Right kidney (tissue), 1 donor: ENCODE results near the gene CFDP1.

Source experiments
- DNase-seq: peaks from one replicate; pipeline ENCODE4 v3.0.0-alpha.2; 2016

CFDP1 gene

DNA sequence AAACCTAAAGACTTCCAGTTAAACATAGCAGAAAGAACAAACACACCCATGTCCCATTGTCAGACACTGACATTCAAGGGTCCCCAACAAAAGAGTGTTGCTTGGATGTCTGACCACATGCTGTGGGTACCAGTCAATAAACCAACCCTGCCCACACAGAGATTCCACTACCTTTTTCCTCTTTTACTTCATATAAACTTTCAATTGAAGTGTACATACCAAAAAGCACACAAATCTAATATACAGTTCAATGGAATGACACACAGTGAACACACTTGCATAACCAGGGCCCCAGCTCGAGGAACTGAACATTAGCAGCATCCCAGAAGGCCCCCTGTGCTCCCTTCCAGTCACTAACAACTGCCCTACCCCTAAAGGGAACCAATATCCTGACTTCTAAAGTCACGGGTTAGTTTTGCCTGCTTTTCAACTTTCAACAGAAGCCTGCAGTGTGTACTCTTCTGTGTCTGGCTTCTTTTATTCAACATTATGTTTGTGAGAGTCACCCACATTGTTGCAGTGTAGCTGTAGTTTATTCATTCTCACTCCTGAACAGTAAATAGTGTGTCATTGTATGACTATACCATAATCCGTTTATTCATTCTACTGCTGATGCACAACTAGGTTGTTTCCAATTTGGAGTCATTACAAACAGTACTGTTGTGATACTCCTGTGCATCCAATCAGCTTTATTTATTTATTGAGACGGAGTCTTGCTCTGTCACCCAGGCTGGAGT is 18.0 kb downstream of the CFDP1 start:
- DNase-seq, result no peak

- DNase-seq, result no peak
Observed at GRCh38 chr16:75413951-75414350, 19.4 kb downstream of the CFDP1 start.

DNA sequence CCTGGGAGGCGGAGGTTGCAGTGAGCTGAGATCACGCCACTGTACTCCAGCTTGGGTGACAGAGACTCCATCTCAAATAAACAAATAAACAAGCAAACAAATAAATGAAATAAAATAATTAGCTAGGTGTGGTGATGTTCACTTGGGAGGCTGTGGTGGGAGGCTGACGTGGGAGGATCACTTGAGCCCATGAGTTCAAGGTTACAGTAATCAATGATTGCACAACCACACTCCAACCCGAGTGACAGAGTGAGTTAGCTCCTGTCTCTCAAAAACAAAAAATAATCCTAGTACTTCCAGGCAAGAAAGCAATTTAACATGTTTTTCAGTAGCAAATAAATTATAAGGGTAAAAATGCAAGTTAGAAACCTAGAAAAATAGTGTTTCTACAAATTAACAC is 26.4 kb downstream of the CFDP1 start:
- DNase-seq, result no peak

DNA sequence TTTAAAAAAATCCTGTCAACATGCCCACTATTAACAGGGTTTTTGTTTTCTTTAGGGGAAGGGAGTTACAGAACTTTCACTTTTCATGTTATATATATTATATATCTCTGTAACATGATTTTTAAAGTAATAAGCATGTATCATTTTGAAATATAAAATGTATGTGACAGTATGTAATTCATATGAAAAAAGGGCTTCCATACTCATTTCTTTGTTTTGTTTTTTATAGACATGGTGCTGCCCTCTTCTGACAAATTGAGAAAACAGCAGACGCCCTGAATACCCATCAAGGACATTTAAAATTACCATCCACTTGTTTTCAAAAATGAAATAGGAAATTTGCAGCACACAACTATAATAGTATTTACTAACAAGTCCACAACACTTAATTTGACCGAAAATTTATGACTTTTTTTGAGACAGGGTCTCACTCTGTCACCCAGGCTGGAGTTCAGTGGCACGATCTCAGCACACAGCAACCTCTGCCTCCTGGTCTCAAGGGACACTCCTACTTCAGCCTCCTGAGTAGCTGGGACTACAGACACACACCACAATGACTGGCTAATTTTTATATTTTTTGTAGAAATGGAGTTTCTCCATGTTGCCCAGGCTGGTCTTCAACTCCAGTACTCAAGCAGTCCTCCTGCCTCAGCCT is 30.4 kb downstream of the CFDP1 start:
- no peak for DNase-seq

DNA sequence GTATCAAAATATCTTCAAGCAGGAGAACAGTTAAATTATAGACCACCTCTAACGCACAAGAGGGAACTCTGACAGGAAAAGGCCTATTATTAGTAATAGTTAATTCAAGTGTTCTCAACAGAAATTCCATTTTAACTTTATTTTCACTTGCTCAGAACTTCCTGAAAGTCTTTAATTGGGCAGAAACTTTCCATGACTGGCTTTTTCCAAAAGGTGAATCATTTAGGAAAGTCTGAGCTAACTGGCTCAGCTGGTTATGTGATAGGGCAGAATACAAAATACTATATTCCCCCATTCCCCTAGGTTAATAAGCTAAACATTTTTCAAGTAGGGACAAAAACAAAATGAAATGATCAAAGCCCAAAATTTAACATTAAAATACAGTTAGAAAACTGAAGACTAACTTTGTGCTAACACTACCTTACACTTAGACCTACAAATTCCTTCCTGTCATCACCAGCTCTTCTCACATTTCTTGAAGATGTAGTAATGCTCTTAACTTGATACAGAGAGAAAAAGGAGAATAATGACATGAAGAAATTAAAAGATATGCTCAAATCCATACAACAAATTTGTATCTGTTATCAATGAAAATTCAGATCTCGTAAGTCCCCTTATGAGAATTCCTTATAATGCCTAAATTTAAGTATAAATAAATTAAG is 31.0 kb downstream of the CFDP1 start:
- no peak for DNase-seq

DNA sequence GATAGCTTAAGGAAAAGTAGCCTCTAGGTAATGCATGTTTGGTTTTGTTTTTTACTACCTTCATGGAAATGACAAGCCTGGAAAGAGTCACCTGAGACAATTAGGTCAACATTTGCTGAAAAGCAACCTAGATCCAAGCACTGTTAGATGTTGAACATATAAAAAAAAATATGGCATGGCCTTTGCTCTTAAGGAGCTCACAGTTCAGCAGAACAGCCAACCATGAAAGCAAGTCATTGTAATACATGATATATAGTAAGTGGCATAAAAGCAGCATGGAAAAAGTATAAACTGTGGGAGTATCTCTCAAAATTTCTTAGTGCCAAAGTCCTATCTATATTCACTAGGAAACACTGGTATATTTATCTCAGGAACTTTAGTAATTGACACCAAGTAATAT is 31.6 kb downstream of the CFDP1 start:
- no peak for DNase-seq

DNA sequence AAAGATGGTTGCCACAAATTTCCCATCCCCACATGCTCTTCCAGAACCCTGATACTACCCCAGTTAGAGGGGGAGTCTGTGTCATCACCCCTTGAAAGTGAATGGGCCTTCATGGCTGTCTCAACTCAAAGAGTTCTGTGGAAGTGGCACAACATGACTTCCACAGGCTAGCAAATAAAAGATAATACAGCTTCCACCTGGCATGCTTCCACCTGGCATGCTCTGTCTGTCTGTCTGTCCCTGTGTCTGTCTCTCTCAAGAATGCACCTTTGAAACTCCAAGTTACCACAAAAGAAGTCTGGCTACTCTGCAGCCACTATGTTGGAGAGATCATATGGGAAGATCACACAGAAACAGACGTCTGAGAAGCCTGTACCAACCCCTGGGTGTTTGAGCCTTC is 35.0 kb downstream of the CFDP1 start:
- no peak for DNase-seq

- DNase-seq, result no peak
Observed at GRCh38 chr16:75394941-75395340, 38.4 kb downstream of the CFDP1 start.

GRCh38 chr16:75392906-75393305 is 40.4 kb downstream of the CFDP1 start:
- no peak for DNase-seq

DNA sequence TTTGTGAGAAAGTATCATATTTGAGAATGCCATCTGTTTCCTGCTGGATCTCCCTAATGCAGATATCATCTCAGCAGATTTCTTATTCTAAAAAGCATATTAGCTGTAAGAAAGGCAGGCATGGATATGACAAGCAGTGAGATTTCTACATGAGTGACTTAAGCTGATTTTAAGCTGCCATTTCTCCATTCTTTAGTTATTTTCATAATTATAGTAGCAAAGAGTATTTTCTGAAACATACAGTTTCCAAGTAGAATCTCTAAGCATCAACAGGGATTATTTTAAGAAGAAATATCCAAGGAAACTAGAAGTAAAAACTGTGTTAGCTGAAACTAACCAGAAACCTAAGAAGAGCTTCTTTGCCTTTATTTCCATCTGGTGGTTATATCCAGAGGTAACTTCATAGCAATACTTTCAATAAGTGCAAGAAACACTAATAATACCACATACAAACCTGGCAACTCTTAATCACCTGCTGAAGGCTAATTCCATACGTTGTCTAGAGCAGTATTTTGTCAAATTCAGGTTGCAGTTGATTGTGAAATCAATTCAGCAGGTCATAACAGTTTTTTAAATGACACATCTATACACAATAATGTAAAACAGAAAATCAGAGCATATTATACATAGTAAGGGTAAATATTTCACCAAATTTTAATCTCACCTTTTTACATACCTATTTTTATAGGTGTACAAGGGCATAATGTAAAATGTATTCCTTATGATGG is 42.2 kb downstream of the CFDP1 start:
- no peak for DNase-seq

- DNase-seq, result no peak
Observed at GRCh38 chr16:75389096-75389690, 44.1 kb downstream of the CFDP1 start.

DNA sequence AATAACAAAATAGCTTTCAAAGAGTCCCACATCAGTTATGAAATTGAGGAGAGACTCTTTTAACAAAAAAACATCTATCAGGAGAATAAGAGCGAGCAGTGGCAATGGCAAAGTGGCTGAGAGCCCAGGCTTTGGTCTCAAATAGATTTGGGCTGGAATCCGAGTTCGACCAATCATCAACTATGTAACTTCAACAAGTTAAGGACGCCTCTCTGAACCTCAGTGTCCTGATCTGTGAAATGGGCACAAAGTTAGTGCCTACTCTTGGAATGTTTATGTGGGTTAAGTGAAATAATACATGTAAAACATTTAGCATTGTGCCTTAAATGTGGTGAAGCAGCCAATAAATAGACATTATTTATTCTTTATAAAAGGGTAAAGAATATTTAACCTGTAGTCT is 45.4 kb downstream of the CFDP1 start:
- DNase-seq, result no peak

- peak; percentile 18 for DNase-seq
Observed at GRCh38 chr16:75385507-75386152, 47.7 kb downstream of the CFDP1 start.

GRCh38 chr16:75383141-75383540 is 50.2 kb downstream of the CFDP1 start:
- DNase-seq, result no peak

DNA sequence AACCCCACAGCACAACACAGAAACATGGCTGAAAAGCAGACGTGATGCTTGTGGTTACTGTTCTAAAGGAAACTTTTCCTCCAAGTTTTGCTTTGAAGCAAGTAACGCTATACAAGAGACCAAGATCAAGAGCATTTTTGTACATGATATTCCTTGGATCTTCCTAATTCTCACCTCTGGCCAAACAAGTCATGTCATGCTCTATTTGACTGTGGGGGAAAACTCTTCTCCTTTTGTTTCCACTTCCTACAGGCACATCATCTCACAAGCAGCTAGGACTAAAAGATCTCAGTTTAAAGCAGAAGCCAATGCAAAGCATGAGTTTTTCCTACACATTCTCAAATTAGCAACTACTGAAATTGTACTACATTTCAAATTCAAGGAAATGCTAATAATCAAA is 50.7 kb downstream of the CFDP1 start:
- DNase-seq, result no peak

DNA sequence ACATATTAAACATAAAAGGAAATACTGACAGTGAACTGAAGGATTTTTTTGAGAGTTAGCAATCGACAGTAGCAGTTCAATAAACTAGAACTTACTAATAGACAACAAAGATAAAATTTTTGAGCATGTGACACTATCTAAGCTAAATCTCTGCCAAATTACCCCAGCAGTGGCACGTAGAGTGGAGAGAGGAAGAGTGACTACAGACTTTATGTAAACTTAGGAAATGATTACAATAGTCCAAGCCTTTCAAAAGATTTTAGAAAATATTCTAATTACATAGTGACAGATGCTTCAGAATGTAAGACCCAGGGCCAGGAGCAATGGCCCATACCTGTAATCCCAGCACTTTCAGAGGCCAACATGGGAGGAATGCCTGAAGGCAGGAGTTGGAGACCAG is 52.4 kb downstream of the CFDP1 start:
- DNase-seq, result no peak

GRCh38 chr16:75379911-75380847 is 53.1 kb downstream of the CFDP1 start:
- DNase-seq, result no peak

GRCh38 chr16:75379339-75379738 is 54.0 kb downstream of the CFDP1 start:
- no peak for DNase-seq

- no peak for DNase-seq
Observed at GRCh38 chr16:75378616-75379015, 54.7 kb downstream of the CFDP1 start.

DNA sequence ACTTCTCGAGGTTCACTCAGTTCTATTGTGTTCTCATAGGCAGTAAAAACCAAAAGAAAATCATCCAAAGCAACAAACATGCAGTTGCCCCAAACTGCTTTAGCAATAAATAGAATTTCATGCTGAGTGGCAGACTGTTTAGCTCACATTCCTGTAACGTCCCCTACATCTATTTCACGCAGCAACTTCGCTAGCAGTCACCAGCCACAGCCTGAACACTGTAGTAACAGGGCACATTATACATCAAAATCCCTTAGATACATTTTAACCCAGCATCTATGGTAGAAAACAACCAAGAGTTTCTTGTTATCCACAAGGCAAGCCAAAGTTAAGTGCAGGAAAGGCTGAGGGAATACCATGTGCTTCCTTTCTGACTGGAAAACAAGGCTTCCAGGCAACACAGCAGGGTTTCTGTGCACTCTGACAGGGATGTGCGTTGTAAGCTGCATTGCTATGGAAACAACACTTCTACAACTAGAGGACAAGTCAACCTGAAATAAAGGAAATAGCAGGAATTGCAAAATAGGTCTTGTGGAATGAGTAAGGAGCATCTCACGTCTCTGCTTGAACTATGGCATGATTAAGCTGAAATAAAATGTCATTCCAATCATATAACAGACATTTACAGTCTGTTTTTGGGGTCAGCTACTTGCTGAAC is 55.4 kb downstream of the CFDP1 start:
- no peak for DNase-seq
